ENCODE measurements around the gene PNP. TPM values are rescaled to one million over a fixed set of nuclear protein-coding genes. Genes with fewer than 3 reads are reported as not detected.
A peak's percentile ranks its signal among the peaks of the same experiment; 100 is the strongest.

Gene PNP
- total RNA-seq, 6 donors from 2014 or later = 6.3 to 98.8 (median 32.9) TPM

- H3K27me3 ChIP-seq = no peaks in the 10 kb centered on the region
- no peaks in the 10 kb centered on the region for H3K36me3 ChIP-seq
- ATAC-seq (ENCODE audit: low FRiP score in 2 of 2) (no peak), DNase-seq (no peak)
- TF ChIP-seq CTCF (IDR thresholded peaks at IDR 0.05) (no peak), POLR2A (IDR thresholded peaks at IDR 0.05) (no peak), EP300 (IDR thresholded peaks at IDR 0.05) (no peak)
- no peaks in the 10 kb centered on the region for H3K9me3 ChIP-seq
- no peak overlapping the region for H3K27ac ChIP-seq
- no peak overlapping the region for H3K4me3 ChIP-seq
- 30 to 32% methylated on average over 2 of the region's 2 CpGs for WGBS, 2 donors
- peaks cover 2 to 18% (median 12%) of the 10 kb centered on the region in 4 donors for H3K4me1 ChIP-seq
Observed at GRCh38 chr14:20424851-20425250, 44.4 kb upstream of the PNP start.

GRCh38 chr14:20427231-20428009 lies 41.8 kb upstream of the PNP start:
- no peak overlapping the region for H3K4me3 ChIP-seq
- DNase-seq (no peak), ATAC-seq (ENCODE audit: low FRiP score in 2 of 2) (peak in 1 of 2 donors; percentile 72)
- H3K27me3 ChIP-seq = no peaks in the 10 kb centered on the region
- H3K4me1 ChIP-seq = peaks cover 2 to 24% (median 12%) of the 10 kb centered on the region in 4 donors
- H3K36me3 ChIP-seq = no peaks in the 10 kb centered on the region
- no peaks in the 10 kb centered on the region for H3K9me3 ChIP-seq
- H3K27ac ChIP-seq = peak overlapping the region in 2 of 4 donors; percentile 35 to 46
- TF ChIP-seq POLR2A (IDR thresholded peaks at IDR 0.05) (no peak), POLR2AphosphoS5 (IDR thresholded peaks at IDR 0.05) (no peak), CTCF (IDR thresholded peaks at IDR 0.05) (no peak), EP300 (IDR thresholded peaks at IDR 0.05) (no peak)
- WGBS, 2 donors = 41 to 46% methylated on average over 5 of the region's 5 CpGs

- Histone ChIP-seq H3K36me3 (no peaks in the 10 kb centered on the region), H3K27me3 (no peaks in the 10 kb centered on the region), H3K4me3 (no peak overlapping the region), H3K9me3 (no peaks in the 10 kb centered on the region), H3K27ac (peak overlapping the region in 2 of 4 donors; percentile 35 to 46), H3K4me1 (peaks cover 2 to 24% (median 12%) of the 10 kb centered on the region in 4 donors)
- 74 to 87% methylated on average over 5 of the region's 5 CpGs for WGBS, 2 donors
- ATAC-seq (ENCODE audit: low FRiP score in 2 of 2) = no peak
- no peak for DNase-seq
- TF ChIP-seq EP300 (IDR thresholded peaks at IDR 0.05) = no peak
- no peak for TF ChIP-seq POLR2A (IDR thresholded peaks at IDR 0.05)
- TF ChIP-seq CTCF (IDR thresholded peaks at IDR 0.05) = no peak
- TF ChIP-seq POLR2AphosphoS5 (IDR thresholded peaks at IDR 0.05) = no peak
Observed at GRCh38 chr14:20428010-20428365, 41.2 kb upstream of the PNP start.

GRCh38 chr14:20428802-20429201 lies 40.4 kb upstream of the PNP start:
- H3K4me3 ChIP-seq = no peak overlapping the region
- H3K4me1 ChIP-seq = peaks cover 2 to 24% (median 12%) of the 10 kb centered on the region in 4 donors
- 57 to 60% methylated on average over 5 of the region's 5 CpGs for WGBS, 2 donors
- no peaks in the 10 kb centered on the region for H3K27me3 ChIP-seq
- TF ChIP-seq POLR2AphosphoS5 (IDR thresholded peaks at IDR 0.05) (no peak), POLR2A (IDR thresholded peaks at IDR 0.05) (no peak), CTCF (IDR thresholded peaks at IDR 0.05) (no peak), EP300 (IDR thresholded peaks at IDR 0.05) (no peak)
- H3K36me3 ChIP-seq = no peaks in the 10 kb centered on the region
- H3K9me3 ChIP-seq = no peaks in the 10 kb centered on the region
- H3K27ac ChIP-seq = no peak overlapping the region
- no peak for DNase-seq
- peak in 1 of 2 donors; percentile 52 for ATAC-seq (ENCODE audit: low FRiP score in 2 of 2)

Data from upper lobe of left lung (tissue), 6 donors.